Neuronal stem cell (in vitro differentiated cells): ENCODE results near the gene C5.

Source experiments
- DNase-seq: peaks from one replicate; pipeline ENCODE4 v3.0.0-alpha.2; 2013; ENCODE audit warnings: low spot score
- H2AFZ ChIP-seq: one replicate; pipeline ENCODE4 v1.6.1; 2013; ENCODE audit warnings: mild to moderate bottlenecking, low read length, inconsistent platforms
- H2AK5ac ChIP-seq: 2 replicates; pipeline ENCODE4 v1.6.1; 2013; ENCODE audit warnings: low read depth, mild to moderate bottlenecking, inconsistent platforms, low read length, moderate library complexity, mixed read lengths
- H2BK120ac ChIP-seq: 2 replicates; pipeline ENCODE4 v1.6.1; 2013; ENCODE audit warnings: low read depth, mild to moderate bottlenecking, inconsistent platforms, low read length, moderate library complexity, mixed read lengths
- H2BK12ac ChIP-seq: one replicate; pipeline ENCODE4 v1.6.1; 2013; ENCODE audit warnings: low read length, inconsistent platforms
- H2BK15ac ChIP-seq: 2 replicates; pipeline ENCODE4 v1.6.1; 2013; ENCODE audit warnings: mild to moderate bottlenecking, low read length, inconsistent platforms, mixed read lengths
- H2BK5ac ChIP-seq: one replicate; pipeline ENCODE4 v1.6.1; 2013; ENCODE audit warnings: inconsistent platforms, mild to moderate bottlenecking, low read length, moderate library complexity
- H3K14ac ChIP-seq: one replicate; pipeline ENCODE4 v1.6.1; 2013; ENCODE audit warnings: low read length, inconsistent platforms
- H3K18ac ChIP-seq: 2 replicates; pipeline ENCODE4 v1.6.1; 2013; ENCODE audit warnings: low read length, inconsistent platforms
- H3K23ac ChIP-seq: 2 replicates; pipeline ENCODE4 v1.6.1; 2013; ENCODE audit warnings: low read depth, mild to moderate bottlenecking, mixed read lengths, low read length, inconsistent platforms; ENCODE audit not compliant: poor library complexity
- H3K27ac ChIP-seq: replicated peaks from 3 replicates; pipeline ENCODE4 v1.5.1; 2013; ENCODE audit warnings: low read length, inconsistent platforms
- H3K27me3 ChIP-seq, 3 experiments: 2 replicates each; pipeline ENCODE4 v1.6.1; 2013; ENCODE audit warnings: low read length in 3 of 3, mild to moderate bottlenecking in 2 of 3, inconsistent platforms in 1 of 3, low read depth in 1 of 3, mixed read lengths in 1 of 3, moderate library complexity in 1 of 3; ENCODE audit not compliant: control insufficient read depth in 3 of 3, insufficient read depth in 3 of 3
- H3K36me3 ChIP-seq, 2 donors: replicated peaks in 1 of 2; 2 replicates each; pipeline ENCODE4 v1.6.1; 2013; ENCODE audit warnings: low read length in 2 of 2; ENCODE audit not compliant: control insufficient read depth in 2 of 2, insufficient read depth in 2 of 2
- H3K4ac ChIP-seq: 2 replicates; pipeline ENCODE4 v1.6.1; 2013; ENCODE audit warnings: inconsistent platforms, mild to moderate bottlenecking, low read length, moderate library complexity
- H3K4me1 ChIP-seq, 2 donors: 1 replicate in 1 of 2; 2 replicates in 1 of 2; pipeline ENCODE4 v1.6.1; 2013; ENCODE audit warnings: low read length in 2 of 2, low read depth in 1 of 2; ENCODE audit not compliant: control insufficient read depth in 2 of 2, insufficient read depth in 1 of 2
- H3K4me2 ChIP-seq: one replicate; pipeline ENCODE4 v1.6.1; 2013; ENCODE audit warnings: mild to moderate bottlenecking, low read length, inconsistent platforms; ENCODE audit not compliant: insufficient read depth, poor library complexity, severe bottlenecking
- H3K4me3 ChIP-seq, 2 donors: 2 replicates each; pipeline ENCODE4 v1.5.1; 2013; ENCODE audit warnings: low read length in 2 of 2, mild to moderate bottlenecking in 2 of 2, inconsistent platforms in 1 of 2, moderate library complexity in 1 of 2
- H3K79me1 ChIP-seq: one replicate; pipeline ENCODE4 v1.6.1; 2013; ENCODE audit warnings: low read depth, mild to moderate bottlenecking, inconsistent platforms, low read length, moderate library complexity
- H3K9ac ChIP-seq: one replicate; pipeline ENCODE4 v1.6.1; 2013; ENCODE audit warnings: mild to moderate bottlenecking, low read depth, low read length, inconsistent platforms; ENCODE audit not compliant: poor library complexity
- H3K9me3 ChIP-seq, 2 donors: replicated peaks in 1 of 2; 2 replicates each; pipeline versions ENCODE3 to v1.6.1; 2013; ENCODE audit warnings: low read length in 2 of 2, mild to moderate bottlenecking in 2 of 2, inconsistent platforms in 1 of 2, low read depth in 1 of 2, mixed read lengths in 1 of 2, moderate library complexity in 1 of 2; ENCODE audit not compliant: control insufficient read depth in 2 of 2, insufficient read depth in 1 of 2
- H4K8ac ChIP-seq: one replicate; pipeline ENCODE4 v1.6.1; 2013; ENCODE audit warnings: low read depth, mild to moderate bottlenecking, inconsistent platforms, low read length, moderate library complexity
- H4K91ac ChIP-seq: one replicate; pipeline ENCODE4 v1.6.1; 2013; ENCODE audit warnings: low read length, low read depth, mild to moderate bottlenecking, inconsistent platforms; ENCODE audit not compliant: poor library complexity
- WGBS, 2 donors: extraction: QIAGEN DNeasy Blood & Tissue Kit; methylation state at CpG; one replicate each; pipeline ENCODE4 v1.1.7; 2013; ENCODE audit warnings: missing lambda C conversion rate in 2 of 2, mixed read lengths in 1 of 2; ENCODE audit not compliant: insufficient read length in 2 of 2, insufficient replicate concordance in 1 of 2; ENCODE audit errors: extremely low coverage in 2 of 2; 5-methylcytosine and 5-hydroxymethylcytosine counted together

Gene C5

GRCh38 chr9:121069396-121069795, 19.3 kb upstream of the C5 start:
- Histone ChIP-seq H3K27ac (no peak overlapping the region), H2BK120ac (no peak overlapping the region), H2AFZ (no peak overlapping the region), H4K8ac (no peak overlapping the region), H3K79me1 (no peaks in the 10 kb centered on the region), H2BK5ac (no peak overlapping the region), H2BK12ac (no peak overlapping the region), H3K23ac (no peak overlapping the region), H3K36me3 (peaks cover 0 to 2% of the 10 kb centered on the region in 2 donors), H2BK15ac (no peak overlapping the region), H4K91ac (no peak overlapping the region), H2AK5ac (no peak overlapping the region), H3K14ac (no peak overlapping the region), H3K9me3 (peaks cover 0 to 16% of the 10 kb centered on the region in 2 donors), H3K27me3 (no peaks in the 10 kb centered on the region), H3K18ac (no peak overlapping the region), H3K4me2 (no peak overlapping the region), H3K4me3 (no peak overlapping the region), H3K4ac (no peak overlapping the region), H3K9ac (no peak overlapping the region), H3K4me1 (peaks cover 0 to 4% of the 10 kb centered on the region in 2 donors)
- no peak for DNase-seq
- no CpG with 5 or more reads among the region's 1 CpG for WGBS, 2 donors

GRCh38 chr9:121067640-121068039, 17.6 kb upstream of the C5 start:
- Histone ChIP-seq H3K4me1 (no peaks in the 10 kb centered on the region), H3K27ac (no peak overlapping the region), H2BK15ac (no peak overlapping the region), H3K9me3 (peaks cover 0 to 11% of the 10 kb centered on the region in 2 donors), H3K27me3 (no peaks in the 10 kb centered on the region), H3K36me3 (peaks cover 0 to 2% of the 10 kb centered on the region in 2 donors), H3K79me1 (no peaks in the 10 kb centered on the region), H4K91ac (no peak overlapping the region), H3K4me3 (no peak overlapping the region), H2BK12ac (no peak overlapping the region), H3K4ac (no peak overlapping the region), H4K8ac (no peak overlapping the region), H3K23ac (no peak overlapping the region), H2AFZ (no peak overlapping the region), H2AK5ac (no peak overlapping the region), H2BK5ac (no peak overlapping the region), H3K9ac (no peak overlapping the region), H2BK120ac (no peak overlapping the region), H3K4me2 (no peak overlapping the region), H3K14ac (no peak overlapping the region), H3K18ac (no peak overlapping the region)
- no peak for DNase-seq
- no CpG with 5 or more reads among the region's 2 CpGs for WGBS, 2 donors

GRCh38 chr9:121066850-121067249, 16.8 kb upstream of the C5 start:
- H3K4me2 ChIP-seq: no peak overlapping the region
- H3K14ac ChIP-seq: no peak overlapping the region
- H2BK120ac ChIP-seq: no peak overlapping the region
- no peak overlapping the region for H4K91ac ChIP-seq
- no peak overlapping the region for H2AFZ ChIP-seq
- no peaks in the 10 kb centered on the region for H3K79me1 ChIP-seq
- H2AK5ac ChIP-seq: no peak overlapping the region
- H4K8ac ChIP-seq: no peak overlapping the region
- H3K27ac ChIP-seq: no peak overlapping the region
- H3K9me3 ChIP-seq: peaks cover 0 to 11% of the 10 kb centered on the region in 2 donors
- DNase-seq: no peak
- H3K18ac ChIP-seq: no peak overlapping the region
- no peak overlapping the region for H2BK15ac ChIP-seq
- no peak overlapping the region for H3K4ac ChIP-seq
- H2BK5ac ChIP-seq: no peak overlapping the region
- H3K4me3 ChIP-seq: no peak overlapping the region
- H2BK12ac ChIP-seq: no peak overlapping the region
- H3K36me3 ChIP-seq: peaks cover 0 to 2% of the 10 kb centered on the region in 2 donors
- no CpG with 5 or more reads among the region's 1 CpG for WGBS, 2 donors
- no peaks in the 10 kb centered on the region for H3K27me3 ChIP-seq
- H3K9ac ChIP-seq: no peak overlapping the region
- no peaks in the 10 kb centered on the region for H3K4me1 ChIP-seq
- H3K23ac ChIP-seq: no peak overlapping the region

DNA sequence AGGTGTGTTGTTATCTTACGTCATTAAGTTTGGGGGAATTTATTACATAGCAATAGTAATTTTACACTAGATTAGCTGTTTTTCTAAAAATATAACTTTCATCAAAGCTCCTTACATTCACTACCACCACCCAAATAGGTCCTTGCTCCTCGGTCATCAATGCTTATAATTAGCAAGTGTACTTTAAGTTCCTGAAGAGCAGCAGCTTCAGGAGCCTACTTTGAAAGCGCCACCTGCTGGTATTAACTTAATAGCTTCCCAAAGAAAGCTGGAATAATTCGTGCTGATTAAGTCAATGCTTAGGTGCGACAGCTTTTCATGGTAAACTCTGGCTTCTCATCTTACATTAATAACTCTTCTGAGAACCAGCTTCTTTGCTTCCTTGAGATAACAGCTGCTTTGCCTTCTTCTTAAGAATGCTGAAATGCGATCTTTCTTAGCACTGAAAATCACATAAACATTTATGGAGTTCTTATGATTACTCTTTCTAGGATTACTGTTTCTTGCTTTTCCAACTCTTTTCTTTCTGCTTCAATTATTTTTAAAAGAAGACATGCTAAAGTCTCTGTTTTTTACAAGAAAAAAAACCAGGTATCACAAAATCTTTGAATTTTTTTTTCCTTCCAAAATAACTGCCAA, 10.0 kb upstream of the C5 start:
- H2BK5ac ChIP-seq: no peak overlapping the region

More for the DNA sequence above, 10.0 kb upstream of the C5 start:
- Histone ChIP-seq H3K79me1 (no peaks in the 10 kb centered on the region), H3K9ac (no peak overlapping the region), H3K23ac (no peak overlapping the region), H2BK15ac (no peak overlapping the region), H3K4me3 (no peak overlapping the region), H3K18ac (no peak overlapping the region), H4K91ac (no peak overlapping the region), H3K4me1 (no peaks in the 10 kb centered on the region), H3K14ac (no peak overlapping the region), H3K4ac (no peak overlapping the region), H3K36me3 (no peaks in the 10 kb centered on the region), H2BK120ac (no peak overlapping the region), H3K9me3 (no peaks in the 10 kb centered on the region), H2AK5ac (no peak overlapping the region), H2AFZ (peak overlapping the region; percentile 27), H4K8ac (no peak overlapping the region), H3K4me2 (no peak overlapping the region), H3K27ac (no peak overlapping the region), H2BK12ac (no peak overlapping the region), H3K27me3 (no peaks in the 10 kb centered on the region)
- peak; percentile 61 for DNase-seq
- no CpG with 5 or more reads among the region's 6 CpGs for WGBS, 2 donors
